ENCODE results near the gene TTC36.
A peak's percentile ranks its signal among the peaks of the same experiment; 100 is the strongest.
"Not testable (repeated sequence)": the region's sequence is repeated elsewhere in the genome, so short reads cannot be mapped to it uniquely, and the experiment has no call there.

The TTC36 gene

DNA sequence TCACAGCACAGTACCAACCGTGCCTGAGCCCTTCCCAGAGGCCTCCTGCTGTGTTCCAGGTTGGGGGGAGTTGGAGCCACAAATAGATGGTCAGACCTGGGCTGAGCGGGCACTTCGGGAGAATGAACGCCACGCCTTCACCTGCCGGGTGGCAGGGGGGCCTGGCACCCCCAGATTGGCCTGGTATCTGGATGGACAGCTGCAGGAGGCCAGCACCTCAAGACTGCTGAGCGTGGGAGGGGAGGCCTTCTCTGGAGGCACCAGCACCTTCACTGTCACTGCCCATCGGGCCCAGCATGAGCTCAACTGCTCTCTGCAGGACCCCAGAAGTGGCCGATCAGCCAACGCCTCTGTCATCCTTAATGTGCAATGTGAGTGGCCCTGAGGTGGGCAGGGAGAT lies 4.8 kb downstream of the TTC36 start:
- FAIRE-seq: no peak
- DNase-seq (ENCODE audit: low spot score): no peak

DNA sequence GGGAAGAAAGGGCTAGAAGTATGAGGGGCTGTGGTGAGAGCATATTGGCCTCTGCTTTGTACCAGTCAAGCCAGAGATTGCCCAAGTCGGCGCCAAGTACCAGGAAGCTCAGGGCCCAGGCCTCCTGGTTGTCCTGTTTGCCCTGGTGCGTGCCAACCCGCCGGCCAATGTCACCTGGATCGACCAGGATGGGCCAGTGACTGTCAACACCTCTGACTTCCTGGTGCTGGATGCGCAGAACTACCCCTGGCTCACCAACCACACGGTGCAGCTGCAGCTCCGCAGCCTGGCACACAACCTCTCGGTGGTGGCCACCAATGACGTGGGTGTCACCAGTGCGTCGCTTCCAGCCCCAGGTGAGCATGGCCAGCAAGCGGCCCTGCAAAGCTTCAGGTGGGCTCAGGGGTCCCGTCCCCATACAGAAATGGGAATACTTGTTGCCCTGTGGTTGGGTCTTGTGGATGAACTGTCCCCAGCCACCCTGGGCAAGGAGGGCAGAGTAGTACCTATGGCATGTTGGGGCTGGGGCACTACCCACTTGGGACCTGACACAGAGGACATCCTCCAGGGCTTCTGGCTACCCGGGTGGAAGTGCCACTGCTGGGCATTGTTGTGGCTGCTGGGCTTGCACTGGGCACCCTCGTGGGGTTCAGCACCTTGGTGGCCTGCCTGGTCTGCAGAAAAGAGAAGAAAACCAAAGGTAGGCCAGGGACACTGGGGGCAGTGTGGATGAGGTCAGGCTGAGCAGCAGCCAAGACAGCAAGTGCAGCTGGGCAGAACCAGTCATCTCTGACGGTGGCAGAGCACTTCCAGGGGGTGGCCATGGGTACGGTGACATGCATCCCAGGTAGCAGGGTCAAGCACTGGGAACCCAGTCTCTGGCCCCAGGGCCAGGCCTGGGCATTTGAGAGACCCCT lies 5.8 kb downstream of the TTC36 start:
- DNase-seq (ENCODE audit: low spot score): no peak
- no peak for FAIRE-seq

DNA sequence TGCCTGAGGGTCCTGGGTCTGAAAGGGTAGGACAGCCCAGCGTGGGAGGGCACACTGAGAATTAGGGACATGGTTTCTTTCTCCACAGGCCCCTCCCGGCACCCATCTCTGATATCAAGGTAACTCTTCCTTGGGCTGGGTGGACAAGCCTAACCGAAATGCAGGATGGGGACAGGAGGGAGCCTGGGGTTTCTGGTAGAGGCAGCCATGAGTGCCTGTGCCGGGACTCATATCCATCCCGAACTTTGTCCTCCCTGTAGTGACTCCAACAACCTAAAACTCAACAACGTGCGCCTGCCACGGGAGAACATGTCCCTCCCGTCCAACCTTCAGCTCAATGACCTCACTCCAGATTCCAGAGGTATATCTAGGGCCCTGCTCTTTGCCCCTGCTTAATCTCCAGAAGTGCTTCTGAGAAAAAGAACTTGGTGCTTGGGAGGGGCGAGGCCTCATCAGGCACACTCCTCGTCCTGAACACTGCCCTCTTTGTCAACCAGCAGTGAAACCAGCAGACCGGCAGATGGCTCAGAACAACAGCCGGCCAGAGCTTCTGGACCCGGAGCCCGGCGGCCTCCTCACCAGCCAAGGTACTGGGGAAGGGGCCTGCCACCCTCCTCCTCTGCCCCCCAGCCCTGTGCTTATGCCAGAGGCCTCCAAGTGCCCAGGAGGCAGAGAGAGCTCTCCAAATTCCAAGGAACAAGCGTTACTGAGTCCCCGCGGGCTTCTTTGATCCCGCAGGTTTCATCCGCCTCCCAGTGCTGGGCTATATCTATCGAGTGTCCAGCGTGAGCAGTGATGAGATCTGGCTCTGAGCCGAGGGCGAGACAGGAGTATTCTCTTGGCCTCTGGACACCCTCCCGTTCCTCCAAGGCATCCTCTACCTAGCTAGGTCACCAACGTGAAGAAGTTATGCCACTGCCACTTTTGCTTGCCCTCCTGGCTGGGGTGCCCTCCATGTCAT lies 6.8 kb downstream of the TTC36 start:
- FAIRE-seq (no peak), DNase-seq (ENCODE audit: low spot score) (no peak)

DNA sequence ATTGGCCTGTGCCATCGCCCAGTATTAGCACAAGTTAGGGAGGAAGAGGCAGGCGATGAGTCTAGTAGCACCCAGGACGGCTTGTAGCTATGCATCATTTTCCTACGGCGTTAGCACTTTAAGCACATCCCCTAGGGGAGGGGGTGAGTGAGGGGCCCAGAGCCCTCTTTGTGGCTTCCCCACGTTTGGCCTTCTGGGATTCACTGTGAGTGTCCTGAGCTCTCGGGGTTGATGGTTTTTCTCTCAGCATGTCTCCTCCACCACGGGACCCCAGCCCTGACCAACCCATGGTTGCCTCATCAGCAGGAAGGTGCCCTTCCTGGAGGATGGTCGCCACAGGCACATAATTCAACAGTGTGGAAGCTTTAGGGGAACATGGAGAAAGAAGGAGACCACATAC lies 8.0 kb downstream of the TTC36 start:
- no peak for FAIRE-seq
- DNase-seq (ENCODE audit: low spot score): no peak

DNA sequence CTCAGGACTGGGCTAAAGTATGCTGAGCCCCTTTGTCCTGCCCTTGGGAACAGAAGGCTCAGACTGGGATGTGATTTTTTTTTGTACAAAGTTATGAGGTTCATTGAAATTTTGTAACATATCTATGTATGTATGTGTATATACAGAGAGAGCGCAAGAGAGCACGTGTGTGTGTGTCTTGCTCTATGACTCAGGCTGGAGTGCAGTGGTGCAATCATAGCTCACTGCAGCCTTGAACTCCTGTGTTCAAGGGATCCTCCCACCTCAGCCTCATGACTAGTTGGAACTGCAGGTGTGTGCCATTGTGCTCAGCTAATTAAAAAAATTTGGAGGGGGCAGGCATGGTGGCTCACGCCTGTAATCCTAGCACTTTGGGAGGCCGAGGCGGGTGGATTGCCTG lies 9.5 kb downstream of the TTC36 start:
- DNase-seq (ENCODE audit: low spot score) (no peak), FAIRE-seq (no peak)

DNA sequence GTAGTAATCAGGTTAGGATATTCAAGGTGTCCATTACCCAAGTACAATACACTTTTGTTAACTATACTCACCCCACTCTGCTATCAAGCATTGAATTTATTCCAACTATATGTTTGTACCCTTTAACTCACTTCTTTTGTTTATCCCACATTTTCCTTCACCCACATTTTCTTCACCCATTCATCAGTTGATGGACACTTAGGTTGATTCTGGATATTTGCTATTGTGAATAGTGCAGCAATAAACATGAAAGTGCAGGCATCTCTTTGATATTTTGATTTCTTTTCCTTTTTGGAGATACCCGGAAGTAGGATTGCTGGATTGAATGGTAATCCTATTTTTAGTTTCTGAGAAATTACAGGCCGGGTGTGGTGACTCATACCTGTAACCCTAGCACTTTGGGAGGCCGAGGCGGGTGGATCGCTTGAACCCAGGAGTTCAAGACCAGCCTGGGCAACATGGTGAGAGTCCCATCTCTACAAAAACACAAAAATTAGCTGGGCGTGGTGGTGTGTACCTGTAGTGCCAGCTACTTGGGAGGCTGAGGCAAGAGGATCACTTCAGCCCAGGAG lies 10.2 kb downstream of the TTC36 start:
- FAIRE-seq (no peak), DNase-seq (ENCODE audit: low spot score) (no peak)

DNA sequence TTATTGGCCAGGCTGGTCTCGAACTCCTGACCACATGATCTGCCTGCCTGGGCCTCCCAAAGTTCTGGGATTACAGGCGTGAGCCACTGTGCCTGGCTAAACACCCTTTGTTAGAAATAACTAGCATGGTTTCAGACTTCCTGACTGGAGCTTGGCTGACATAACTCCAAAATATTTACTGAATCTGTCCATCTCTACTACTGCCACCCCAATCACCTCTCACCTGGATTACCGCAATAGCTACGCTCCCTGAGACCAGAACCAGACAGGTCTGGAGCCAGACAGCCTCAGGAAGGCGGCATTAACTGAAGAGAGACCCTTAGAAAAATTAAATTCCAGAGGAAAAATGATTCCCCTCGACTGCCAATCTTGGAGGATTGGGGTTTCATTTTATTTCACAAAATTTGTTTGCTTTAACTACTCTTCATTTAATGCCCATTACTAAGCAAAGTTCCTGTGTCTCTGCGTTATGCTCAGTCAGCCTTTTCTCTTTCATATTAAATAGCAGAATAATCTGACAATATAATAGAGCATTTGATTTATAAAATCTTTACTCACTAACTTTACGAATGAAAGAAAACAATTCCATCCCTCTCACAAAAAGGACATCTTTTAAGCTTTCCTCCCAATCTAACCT lies 16.9 kb downstream of the TTC36 start:
- DNase-seq (ENCODE audit: low spot score) (no peak), FAIRE-seq (no peak)

DNA sequence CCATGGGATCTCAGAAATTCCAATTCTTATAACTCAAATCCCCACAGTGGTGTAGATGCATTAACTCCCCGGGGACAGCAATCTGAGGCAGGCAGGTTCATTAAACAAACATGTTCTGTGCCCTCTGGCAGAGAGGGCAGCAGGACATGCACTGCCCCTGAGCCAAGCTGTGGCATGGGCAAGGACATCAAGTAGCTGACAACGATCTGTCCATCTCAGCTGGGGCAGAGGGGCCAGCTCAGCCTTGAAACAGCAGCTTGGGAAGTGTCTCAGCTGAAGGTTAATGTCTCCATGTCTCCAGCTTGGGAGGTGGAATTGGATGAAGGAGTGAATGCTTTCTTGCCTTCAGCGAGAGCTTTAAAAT lies 17.4 kb downstream of the TTC36 start:
- no peak for FAIRE-seq

DNA sequence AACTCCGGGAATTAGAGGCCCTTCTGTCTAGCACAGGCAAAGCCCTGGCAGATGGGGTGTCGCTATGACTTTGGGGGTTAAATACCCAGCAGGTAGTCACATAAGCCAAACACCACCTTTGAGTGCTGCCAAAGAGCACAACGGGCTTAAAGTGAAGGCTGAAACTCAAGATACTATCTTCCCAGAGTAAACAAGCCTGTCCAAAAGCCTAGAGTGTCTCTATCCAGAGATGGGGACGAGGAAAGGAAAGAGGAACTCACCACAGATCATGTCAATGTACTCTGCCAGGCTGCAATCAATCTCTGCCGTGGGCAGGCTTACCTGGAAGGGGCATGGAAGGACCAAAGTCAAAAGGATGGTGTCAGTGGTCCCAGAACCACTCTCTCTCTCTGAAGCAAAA lies 18.3 kb downstream of the TTC36 start:
- FAIRE-seq (no peak), DNase-seq (ENCODE audit: low spot score) (no peak)

More for the DNA sequence above, 17.4 kb downstream of the TTC36 start:
- no peak for DNase-seq (ENCODE audit: low spot score)

DNA sequence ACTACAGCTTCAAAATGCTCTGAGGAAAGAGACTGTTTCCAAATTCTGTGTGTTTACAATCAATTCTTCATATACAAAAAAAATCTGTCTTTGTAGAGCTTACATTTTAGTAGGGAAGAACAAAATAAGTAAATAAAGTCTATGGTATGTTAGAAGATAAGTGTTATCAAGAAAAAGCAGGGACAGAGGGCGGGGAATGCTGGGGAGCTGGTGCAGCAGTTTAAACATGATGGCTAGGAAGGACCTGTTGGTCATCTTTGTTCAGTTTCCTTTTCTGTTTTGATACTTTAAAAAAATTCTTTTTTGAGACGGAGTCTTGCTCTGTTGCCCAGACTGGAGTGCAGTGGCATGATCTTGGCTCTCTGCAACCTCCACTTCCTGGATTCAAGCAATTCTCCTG lies 19.9 kb downstream of the TTC36 start:
- DNase-seq (ENCODE audit: low spot score) (no peak), FAIRE-seq (no peak)

DNA sequence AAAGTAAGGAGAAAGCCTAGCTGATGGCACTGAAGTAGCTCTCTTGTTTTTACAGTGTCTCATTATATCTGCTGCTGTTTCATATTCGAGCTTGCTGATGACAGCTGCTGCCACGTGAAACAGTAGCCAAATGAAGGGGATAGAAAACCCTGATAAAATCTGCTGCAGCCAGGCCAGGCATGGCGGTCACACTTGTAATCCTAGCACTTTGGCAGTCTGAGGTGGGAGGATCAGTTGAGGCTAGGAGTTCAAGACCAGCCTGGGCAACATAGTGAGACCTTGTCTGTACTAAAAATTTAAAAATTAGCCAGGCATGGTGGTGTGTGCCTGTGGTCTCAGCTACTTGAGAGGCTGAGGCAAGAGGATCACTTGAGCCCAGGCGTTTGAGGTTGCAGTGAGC lies 25.1 kb downstream of the TTC36 start:
- DNase-seq (ENCODE audit: low spot score): no peak

DNA sequence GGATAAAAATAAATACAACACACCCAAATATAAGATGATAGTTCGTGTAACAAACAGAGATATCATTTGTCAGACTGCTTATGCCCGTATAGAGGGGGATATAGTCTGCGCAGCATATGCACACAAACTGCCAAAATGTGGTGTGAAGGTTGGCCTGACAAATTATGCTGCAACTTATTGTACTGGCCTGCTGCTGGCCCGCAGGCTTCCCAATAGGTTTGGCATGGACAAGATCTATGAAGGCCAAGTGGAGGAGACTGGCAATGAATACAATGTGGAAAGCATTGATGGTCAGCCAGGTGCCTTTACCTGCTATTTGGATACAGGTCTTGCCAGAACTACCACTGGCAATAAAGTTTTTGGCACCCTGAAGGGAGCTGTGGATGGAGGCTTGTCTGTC lies 33.5 kb downstream of the TTC36 start:
- no peak for FAIRE-seq
- no peak for DNase-seq (ENCODE audit: low spot score)

More for the DNA sequence above, 25.1 kb downstream of the TTC36 start:
- FAIRE-seq: no peak

DNA sequence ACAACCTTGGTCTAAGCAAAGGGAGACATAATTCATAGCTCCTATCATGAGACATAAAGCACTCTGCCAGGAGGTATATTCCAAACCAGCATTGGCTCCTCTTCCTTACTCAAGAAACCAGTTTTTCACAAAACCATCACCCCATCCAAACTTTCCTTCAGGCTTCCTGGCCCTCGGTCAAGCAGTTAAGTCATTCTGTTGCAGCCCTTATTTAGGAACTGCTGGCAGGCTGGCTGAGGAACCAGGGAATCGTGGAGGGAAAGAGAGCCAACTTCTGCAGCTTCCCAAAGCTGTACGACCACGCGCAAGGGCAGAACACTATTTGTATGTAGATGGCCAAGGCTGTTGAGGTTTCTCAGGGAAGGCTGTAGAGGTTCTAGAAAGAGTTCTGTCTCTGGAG lies 37.8 kb downstream of the TTC36 start:
- FAIRE-seq (no peak), DNase-seq (ENCODE audit: low spot score) (no peak)

DNA sequence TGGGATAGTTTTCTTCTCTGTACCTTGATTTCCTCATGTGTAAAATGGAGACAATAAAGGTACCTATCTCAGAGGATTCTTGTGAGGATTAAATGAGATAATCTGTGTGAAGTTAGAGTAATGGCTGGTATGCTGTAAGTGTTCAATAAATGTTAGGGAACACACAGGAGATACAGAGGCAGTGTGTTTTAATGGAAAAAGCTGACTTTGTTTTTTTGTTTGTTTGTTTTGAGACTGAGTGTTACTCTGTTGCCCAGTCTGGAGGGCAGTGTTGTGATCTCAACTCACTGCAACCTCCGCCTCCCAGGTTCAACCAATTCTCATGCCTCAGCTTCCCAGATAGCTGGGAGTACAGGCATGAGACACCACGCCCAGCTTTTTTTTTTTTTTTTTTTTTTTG lies 42.4 kb downstream of the TTC36 start:
- DNase-seq (ENCODE audit: low spot score) (no peak), FAIRE-seq (no peak)

DNA sequence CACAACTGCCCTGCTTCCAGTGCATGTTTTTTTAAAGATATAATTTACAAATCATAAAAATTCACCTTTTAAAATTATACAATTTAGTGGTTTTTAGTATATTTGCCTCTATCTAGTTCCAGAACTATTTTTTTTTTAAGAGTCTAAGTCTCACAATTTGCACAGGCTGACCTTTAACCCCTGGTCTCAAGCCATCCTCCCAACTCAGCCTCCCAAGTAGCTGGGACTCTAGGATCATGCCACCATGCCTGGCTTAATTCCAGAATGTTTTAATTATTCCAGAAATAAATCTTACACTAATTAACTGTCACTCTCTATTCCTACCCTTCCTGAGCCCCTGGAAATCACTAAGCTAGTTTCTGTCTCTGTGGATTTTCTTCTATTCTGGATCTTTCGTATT lies 43.5 kb downstream of the TTC36 start:
- FAIRE-seq (no peak), DNase-seq (ENCODE audit: low spot score) (no peak)

DNA sequence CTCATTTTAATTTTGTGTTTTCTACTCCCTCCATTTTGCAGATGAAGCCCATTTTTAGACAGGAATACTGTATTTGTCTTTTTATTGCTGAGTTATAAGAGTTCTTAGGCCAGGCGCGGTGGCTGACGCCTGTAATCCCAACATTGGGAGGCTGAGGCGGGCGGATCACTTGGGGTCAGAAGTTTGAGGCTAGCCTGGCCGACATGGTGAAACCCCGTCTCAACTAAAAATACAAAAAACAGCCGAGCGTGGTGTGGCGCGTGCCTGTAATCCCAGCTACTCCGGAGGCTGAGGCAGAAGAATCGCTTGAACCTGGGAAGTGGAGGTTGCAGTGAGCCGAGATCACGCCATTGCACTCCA lies 44.4 kb downstream of the TTC36 start:
- not testable (repeated sequence) for FAIRE-seq; DNase-seq (ENCODE audit: low spot score)

DNA sequence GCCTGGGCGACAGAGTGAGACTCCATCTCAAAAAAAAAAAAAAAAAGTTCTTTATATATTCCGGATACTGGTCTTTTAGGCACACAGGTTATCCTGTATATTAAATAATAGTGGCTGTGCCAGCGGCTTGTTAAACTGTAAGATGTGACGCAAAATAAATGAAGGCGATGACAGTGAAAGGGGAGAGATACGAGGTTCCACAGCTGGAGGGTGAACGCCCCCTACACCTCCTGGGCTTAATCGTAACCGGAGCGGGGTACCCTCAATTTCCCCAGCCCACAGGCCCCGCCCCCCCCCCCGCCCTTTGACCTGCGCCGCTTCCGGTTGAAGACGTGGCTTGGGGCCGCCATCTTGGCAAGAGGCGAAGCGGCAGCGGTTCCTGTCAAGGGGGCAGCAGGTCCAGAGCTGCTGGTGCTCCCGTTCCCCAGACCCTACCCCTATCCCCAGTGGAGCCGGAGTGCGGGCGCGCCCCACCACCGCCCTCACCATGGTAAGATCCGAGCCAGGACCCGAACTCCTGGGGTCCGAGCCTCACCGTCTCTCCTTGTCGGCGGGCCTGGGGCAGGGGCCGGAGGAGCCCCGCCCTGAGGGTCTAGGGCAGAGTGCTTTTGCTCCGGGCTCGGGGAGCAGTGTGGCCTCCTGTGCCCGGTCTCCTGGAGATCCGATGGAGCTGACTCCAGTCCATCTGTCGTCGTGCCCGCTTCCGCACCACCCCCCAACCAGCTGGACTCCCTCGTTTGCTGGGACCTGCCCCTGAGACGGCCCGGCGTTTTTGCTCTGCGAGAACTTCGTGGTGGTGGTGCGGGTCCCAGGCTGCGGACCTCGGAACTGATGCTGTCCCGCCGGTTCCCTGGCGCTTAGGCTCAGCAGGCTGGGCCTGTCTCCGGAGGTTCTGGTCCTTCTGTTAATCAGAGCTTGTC lies 45.0 kb downstream of the TTC36 start, which contains the start of gene ARCN1:
TSS of gene ARCN1 (plus strand) at position 349 of the 920 bp plus-strand sequence. CDS start at position 488, 139 bp downstream.
- DNase-seq (ENCODE audit: low spot score): peak; percentile 79
- FAIRE-seq: no peak

DNA sequence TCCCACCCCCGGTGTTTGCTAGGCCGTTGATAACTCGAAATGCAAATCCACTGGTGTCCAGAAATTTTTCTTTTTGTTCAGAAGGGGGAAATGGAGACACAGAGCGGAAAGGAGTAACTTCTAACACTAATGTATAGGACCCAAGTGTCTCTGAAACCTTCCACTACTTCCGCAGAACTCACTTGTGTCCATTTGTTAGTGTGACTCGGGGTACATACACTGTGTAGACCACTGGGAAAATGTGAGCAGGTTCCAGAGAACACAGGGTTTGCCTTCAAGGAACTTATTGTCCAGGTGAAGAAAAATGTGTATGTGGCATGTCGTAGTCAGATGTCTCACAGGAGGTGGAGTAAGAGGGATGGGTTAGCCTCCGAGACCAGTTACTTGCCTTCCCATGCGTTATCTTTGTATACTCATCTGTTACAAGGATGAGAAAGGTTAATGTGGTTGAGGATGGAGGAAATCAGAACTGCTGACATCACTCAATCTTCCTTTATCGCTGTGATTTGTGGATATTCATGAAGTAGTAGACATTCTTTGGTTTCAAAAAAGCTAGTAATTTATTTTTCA lies 45.8 kb downstream of the TTC36 start:
- FAIRE-seq (no peak), DNase-seq (ENCODE audit: low spot score) (no peak)

DNA sequence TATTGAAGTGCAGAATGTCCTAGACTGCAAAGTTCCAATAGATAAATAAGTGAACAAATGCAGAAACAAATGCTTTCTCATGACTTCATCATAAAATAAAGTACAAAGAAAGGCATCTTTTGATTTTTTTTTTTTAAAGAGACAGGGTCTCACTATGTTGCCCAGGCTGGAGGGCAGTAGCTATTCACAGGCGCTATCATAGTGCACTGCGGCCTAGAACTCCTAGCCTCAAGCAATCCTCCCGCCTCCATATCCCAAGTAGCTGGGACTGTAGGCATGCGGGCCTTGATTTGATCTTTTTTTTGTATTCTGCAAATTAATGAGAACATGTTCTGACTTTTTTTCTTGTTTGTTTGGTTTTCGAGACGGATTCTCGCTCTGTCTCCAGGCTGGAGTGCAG lies 47.4 kb downstream of the TTC36 start:
- no peak for FAIRE-seq
- no peak for DNase-seq (ENCODE audit: low spot score)

DNA sequence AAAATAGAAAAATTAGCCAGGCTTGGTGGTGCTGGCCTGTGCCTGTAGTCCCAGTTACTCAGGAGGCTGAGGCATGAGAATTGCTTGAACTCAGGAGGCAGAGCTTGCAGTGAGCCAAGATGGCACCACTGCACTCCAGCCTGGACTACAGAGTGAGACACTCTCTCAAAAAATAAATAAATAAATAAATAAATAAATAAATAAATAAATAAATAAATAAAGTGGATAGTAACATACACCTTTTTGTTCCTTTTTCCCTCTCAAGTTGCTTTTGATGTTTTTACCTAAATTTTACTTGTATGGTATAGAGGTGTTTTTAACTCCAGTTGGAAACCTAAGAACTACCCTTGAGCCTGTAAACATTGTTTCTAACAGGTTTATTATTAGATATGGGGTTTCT lies 50.7 kb downstream of the TTC36 start:
- not testable (repeated sequence) for FAIRE-seq; DNase-seq (ENCODE audit: low spot score)
